ENCODE measurements around the gene ABCB8.

GRCh38 chr7:151013733-151014497, 14.3 kb upstream of the ABCB8 start:
- TF ChIP-seq CTCF (IDR thresholded peaks at IDR 0.05) (peak in 1 of 6 experiments; percentile 20), EP300 (IDR thresholded peaks at IDR 0.05) (no peak)

All from upper lobe of left lung (tissue), 4 donors.